ENCODE measurements around the gene STK25. TPM values are rescaled to one million over a fixed set of nuclear protein-coding genes. Genes with fewer than 3 reads are reported as not detected.
A peak's percentile ranks its signal among the peaks of the same experiment; 100 is the strongest.
"Not testable (repeated sequence)": the region's sequence is repeated elsewhere in the genome, so short reads cannot be mapped to it uniquely, and the experiment has no call there.

The STK25 gene
- total RNA-seq, 1 experiment from 2014 or later: 158 TPM

DNA sequence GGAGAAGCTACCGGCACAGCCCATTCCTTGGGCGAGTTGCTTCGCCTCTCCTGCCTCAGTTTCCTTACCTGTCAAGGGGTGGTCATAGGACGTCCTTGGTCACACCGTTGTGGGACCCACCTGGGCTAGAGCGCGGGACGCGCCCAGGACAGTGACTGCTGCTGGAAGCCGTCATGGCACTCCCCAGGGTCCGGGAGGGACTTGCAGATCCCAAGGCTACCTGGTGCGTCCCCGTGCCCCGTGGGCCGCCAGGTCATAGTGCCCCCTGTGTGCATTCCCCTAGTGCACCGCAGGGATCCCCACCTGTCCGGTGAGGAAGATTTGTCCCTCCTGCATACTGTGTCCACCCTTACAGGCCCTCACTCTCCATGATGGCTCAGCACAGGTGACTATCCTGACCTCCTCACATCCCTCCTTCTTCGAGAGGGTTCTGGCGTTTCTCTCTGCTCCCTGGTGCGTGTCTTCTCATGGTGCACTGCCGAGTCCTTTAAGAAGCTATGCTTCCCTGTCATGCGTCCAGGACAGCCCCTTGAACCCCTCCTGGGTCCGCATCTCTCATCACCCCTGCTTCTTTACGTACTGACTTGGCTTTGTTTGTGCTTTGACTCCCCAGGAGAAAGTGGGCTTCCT lies 886 bp upstream of the STK25 start:
- no peak for DNase-seq (ENCODE audit: low read depth)

GRCh38 chr2:241507430-241508239 lies 749 bp downstream of the STK25 start:
- peak; percentile 51 for DNase-seq (ENCODE audit: low read depth)

DNA sequence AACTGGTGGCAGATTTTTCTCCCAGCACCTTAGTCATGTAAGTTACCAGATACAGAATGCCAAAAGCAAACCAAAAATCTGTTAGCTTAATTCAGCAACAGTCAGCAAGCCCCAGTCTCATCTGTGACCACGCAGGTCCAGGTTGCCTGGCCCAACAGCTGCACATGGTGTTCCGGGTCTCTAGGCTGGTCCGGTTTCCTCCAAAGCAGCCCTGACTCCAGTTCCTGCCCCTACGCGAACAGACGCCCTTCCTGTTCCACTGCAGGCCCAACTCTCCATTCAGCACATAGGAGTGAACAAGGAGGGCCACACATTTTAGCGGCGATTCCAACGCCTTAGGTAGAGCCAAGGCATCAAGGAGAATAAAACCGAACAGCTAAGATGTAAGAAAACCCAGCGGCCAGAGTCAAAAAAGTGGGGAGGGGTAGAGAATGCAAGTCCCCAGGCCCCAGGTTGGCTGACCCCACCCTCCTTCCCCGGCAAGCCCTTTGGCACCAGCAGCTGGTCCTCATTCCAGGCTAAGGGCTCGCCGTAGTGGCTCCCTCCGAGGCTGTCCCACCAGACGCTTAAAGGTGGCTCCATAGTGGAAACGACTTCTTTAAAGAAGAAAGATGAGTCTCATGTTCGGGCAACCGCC lies 1.5 kb downstream of the STK25 start:
- no peak for DNase-seq (ENCODE audit: low read depth)

DNA sequence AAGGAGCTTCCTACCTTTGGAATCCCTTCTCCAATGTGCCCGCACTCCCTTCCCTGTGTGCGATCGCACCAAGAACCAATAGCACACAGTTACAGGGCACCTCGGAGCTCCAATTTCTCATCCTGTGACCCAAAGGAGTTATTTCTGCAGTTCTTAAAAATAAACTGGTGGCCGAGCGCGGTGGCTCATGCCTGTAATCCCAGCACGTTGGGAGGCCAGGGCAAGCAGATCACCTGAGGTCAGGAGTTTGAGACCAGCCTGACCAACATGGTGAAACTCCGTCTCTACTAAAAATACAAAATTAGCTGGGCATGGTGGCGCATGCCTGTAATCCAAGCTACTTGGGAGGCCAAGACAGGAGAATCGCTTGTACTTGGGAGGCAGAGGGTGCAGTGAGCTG lies 2.1 kb downstream of the STK25 start:
- DNase-seq (ENCODE audit: low read depth): not testable (repeated sequence)

DNA sequence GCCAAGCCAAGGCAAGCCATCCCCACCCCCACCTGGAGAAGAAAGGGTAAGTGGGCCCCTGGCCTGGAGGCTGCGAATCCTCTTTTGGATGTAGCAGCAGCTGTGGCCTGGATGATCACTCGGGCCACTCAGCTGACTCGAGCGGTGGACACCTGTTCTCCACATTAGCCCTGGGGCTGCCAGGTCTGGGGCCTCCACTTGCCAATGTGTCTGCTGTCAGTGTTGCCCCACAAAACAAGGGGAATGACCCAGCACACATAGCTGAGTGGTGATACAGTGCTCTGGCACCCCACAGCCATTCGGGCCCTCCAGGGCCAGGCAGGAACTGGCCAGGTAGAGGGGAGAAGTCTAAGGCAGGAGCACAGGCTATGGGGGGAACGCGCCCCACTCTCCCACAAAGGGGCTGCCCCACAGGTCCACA lies 2.6 kb downstream of the STK25 start:
- no peak for DNase-seq (ENCODE audit: low read depth)

DNA sequence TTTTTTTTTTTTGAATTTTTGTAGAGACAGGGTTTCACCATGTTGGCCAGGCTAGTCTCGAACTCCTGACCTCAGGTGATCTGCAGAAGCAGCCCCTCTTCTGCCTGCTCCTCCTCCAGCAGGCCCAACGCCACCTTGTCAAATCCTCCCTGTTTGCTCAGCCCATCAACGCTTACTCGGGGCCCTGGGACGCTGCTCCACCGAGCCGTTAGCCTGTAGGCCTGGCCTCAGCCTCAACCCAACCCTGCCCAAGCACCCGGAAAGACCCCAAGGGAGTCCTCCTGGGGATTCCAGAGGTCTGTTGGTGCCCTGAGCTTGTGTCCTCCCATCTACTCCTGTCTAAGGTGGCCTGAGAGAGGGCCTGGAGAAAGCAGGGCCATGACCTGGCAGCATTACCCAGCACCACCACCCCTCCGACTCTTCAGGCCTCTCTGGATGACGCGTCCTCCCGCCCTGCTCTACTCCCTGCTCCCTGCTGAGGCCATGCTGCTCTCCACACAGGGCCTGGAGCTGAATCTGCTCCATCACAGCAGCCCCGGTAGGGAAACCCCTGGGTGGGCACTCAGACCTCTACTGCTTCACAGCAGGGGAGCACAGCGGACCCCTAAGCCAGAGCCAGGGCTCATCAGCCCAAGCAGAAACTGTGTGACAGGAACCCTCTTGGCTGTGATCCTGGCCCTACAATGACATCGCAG lies 3.2 kb downstream of the STK25 start:
- DNase-seq (ENCODE audit: low read depth): no peak

DNA sequence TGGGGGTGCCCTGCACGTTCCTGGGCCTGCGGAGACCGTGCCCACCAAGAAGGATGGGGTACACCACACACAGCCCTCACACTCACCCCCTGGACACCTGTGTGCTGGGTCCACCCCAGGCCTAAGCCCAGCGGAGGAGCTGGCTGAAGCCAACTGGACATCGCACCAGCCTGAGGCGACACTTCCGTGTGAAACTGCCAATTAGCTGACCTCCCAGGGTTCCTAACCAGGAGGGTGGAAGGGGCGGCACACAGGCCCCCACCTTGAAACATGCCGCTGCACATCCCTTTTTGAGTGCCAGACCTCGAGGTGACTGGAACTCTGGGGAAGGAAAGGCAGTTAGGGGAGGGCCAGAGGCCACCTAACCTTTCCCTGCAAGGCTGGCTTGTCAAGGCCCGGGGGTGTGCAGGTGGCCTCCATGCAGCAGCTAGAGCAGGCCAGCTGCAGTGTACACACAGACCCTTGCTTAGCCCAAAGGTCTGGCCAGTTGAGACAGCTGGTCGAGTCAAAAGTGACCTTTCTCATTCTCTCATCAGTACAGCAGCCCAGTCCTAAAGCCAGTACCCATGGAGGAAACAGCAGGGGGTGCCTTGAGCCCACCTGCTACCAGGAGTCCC lies 4.5 kb downstream of the STK25 start:
- DNase-seq (ENCODE audit: low read depth): no peak

GRCh38 chr2:241502281-241502680 lies 6.1 kb downstream of the STK25 start:
- DNase-seq (ENCODE audit: low read depth): no peak

DNA sequence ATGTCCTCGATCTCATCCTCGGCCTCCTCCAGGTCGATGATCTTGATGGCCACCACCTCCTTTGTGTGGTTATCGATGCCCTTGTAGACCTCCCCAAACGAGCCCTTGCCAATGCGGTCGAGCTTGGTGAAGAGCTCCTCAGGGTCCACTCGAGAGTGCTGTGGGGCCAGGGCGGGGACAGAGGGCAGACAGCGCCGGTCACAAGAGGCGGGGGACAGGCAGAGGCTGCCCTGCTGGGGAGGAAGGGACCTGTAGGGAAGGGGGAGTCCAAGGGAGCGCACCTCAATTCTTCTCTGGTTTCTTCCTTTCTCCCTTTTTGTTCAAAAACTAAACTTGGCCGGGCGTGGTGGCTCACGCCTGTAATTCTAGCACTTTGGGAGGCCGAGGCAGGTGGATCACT lies 6.8 kb downstream of the STK25 start:
- DNase-seq (ENCODE audit: low read depth): no peak

- no peak for DNase-seq (ENCODE audit: low read depth)
Observed at GRCh38 chr2:241501099-241501541, 7.3 kb downstream of the STK25 start.

DNA sequence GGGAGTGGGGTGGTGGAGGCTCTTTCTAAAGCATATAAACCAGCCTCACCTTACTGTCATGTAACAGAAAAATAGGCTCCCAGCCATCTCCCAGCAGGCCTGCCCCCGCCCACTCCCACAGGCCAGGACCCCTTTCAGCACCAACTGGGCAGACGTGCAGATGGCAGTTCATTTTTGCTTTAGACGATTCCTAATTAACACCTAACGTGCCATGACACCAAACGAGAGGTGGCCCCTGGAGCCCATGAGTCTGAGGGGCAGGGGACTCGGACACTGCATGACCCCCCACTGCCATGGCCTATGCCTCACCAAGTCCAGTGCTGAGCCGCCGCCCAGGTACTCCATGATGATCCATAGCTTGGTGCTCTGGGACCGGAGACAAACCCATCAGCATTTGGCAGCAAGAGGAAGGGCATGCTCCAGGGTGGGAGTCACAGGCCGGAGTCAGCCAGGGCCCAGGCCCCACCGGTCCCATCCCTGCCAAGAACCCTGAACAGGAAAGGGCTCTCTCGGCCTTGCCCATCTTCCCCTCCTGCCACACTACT lies 7.9 kb downstream of the STK25 start:
- no peak for DNase-seq (ENCODE audit: low read depth)

- no peak for DNase-seq (ENCODE audit: low read depth)
Observed at GRCh38 chr2:241500016-241500415, 8.4 kb downstream of the STK25 start.

DNA sequence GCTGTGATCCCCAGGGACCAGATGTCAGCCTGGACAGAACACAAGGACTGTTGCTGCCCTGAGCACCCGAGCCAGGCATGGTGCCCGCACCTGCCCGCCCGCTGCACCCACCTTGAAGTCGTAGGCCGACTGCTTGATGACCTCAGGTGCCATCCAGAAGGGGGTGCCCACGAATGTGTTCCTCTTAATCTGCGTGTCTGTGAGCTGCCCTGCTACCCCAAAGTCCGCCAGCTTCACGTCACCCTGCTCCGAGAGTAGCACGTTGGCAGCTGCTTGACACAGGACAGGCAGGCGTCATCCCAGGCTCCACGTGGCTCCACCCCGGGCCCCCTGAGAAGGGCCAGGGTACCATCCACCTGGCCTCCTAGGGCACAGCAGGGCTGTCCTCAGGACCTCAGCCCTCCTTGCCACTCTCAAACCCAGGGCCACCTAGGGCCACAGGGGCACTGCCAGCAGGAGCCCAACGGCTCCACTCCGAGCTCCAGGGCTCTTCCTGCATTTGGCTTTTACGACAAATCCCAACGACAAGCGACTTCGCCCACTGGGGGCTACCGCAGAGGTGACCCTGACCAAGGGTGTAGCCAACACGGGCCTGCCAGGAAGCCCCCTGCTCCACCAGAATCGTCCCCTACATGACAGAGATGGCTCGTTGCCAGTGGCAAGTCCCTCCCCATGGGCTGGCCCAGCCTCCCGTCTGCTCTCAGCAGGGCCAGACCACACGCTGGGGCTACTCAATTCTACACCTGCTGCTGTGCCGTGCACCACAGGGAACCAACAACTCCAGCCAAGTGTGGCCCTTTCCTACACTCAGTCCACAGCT lies 9.0 kb downstream of the STK25 start:
- no peak for DNase-seq (ENCODE audit: low read depth)

- no peak for DNase-seq (ENCODE audit: low read depth)
Observed at GRCh38 chr2:241498115-241499070, 10.0 kb downstream of the STK25 start.

DNA sequence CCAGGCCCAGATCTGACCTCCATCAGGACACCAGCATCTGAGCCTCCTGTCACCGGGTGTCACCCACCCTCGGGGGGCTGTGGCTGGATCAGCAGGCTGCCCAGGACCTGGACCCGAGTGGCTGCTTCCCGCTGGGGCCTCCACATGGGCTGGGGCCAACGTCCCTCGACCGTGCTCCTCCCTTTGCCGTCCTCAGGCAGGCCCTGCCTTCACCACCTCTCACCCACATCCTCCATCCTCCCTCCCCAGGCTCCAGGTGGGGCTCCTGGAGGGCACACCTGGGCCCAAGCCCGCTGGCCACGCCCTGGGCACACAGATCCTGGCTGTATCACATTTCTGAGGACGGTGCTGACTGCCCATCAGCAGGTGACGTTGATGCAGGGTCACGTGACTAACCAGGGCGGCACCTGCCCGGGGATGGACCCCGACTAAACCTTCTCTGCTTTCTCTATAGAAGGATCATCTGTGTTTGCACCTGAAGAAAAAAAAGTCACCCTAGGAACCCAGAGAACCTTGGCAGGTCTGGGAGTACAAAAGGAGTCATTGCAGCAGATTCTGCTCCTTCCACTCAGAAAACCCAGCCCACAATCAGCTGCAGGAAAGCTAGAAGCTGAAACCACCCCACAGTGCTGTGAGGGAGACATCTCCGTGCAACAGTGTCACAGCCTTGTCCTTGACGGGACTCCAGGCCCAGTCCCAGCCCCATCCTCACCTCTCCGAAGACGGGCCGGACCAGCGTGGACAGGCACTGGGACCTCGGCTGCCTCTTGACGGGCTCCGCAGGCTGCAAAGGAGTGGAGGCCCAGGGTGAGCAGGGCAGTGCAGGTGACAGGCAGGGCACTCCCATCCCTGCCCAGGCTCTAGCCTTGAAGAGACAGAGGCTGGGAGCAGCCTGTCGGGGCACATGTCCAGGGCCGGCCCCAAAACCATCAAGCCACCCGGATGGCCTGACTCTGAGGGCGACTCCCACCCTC lies 11.2 kb downstream of the STK25 start:
- no peak for DNase-seq (ENCODE audit: low read depth)

GRCh38 chr2:241496003-241496707 lies 12.2 kb downstream of the STK25 start:
- DNase-seq (ENCODE audit: low read depth): no peak

- no peak for DNase-seq (ENCODE audit: low read depth)
Observed at GRCh38 chr2:241495172-241496002, 13.0 kb downstream of the STK25 start.
